GM12878 (cell line): ENCODE measurements around the gene C5orf46. TPM values are rescaled to one million over a fixed set of nuclear protein-coding genes. Genes with fewer than 3 reads are reported as not detected.

ENCODE experiments used
- ATAC-seq: fragments of 200-7000 bp; cut with Tn5 transposase; 3 replicates; pipeline ENCODE4 v1.9.1; 2020; ENCODE audit warnings: mild to moderate bottlenecking, moderate library complexity
- BruUV-seq: library from RNA; stranded (reverse); fragments of 400-500 nt; replicated peaks from 2 replicates; lab custom pipeline; 2021; lab: Mats Ljungman, UMichigan
- CTCF ChIA-PET: fragments of 300-600 bp; sonication (Branson Sonifier 250); formaldehyde crosslinking; extraction: SDS; loops from one replicate; lab custom pipeline; 2021; ENCODE audit warnings: inconsistent platforms; lab: Yijun Ruan, JAX
- POLR2A ChIA-PET: fragments of 350-600 bp; formaldehyde crosslinking; extraction: SDS; loops from one replicate; lab custom pipeline; 2021; ENCODE audit warnings: inconsistent platforms; lab: Charles Lee
- RAD21 ChIA-PET: fragments of 300-600 bp; sonication (Branson Sonifier 250); formaldehyde crosslinking; loops from one replicate; lab custom pipeline; 2023; ENCODE audit warnings: antibody characterized with exemption; ENCODE audit not compliant: unreplicated experiment; lab: Charles Lee
- SMC1A ChIA-PET: fragments of 300-600 bp; sonication (Branson Sonifier 250); formaldehyde crosslinking; loops from one replicate; lab custom pipeline; 2023; ENCODE audit not compliant: unreplicated experiment, uncharacterized antibody; lab: Charles Lee
- DNase-seq: peaks from one replicate; pipeline ENCODE4 v3.0.0-alpha.2; 2011; ENCODE audit warnings: low read depth, low spot score
- FAIRE-seq: peaks from 3 replicates; lab custom pipeline; 2011; peaks lifted over from hg19 to GRCh38; lab: Jason Lieb, UNC
- H2AFZ ChIP-seq: 2 replicates; pipeline ENCODE4 v1.6.0; 2011; ENCODE audit warnings: low read depth, low read length, control low read depth; ENCODE audit not compliant: control insufficient read depth
- H3K27ac ChIP-seq: 2 replicates; pipeline ENCODE4 v1.5.1; 2011; ENCODE audit warnings: control low read depth; ENCODE audit not compliant: control insufficient read depth, insufficient read depth
- H3K27me3 ChIP-seq, 2 experiments: replicated peaks in 1 of 2; 2 replicates each; pipeline versions ENCODE4 v1.6.0 to v1.6.1; 2011; ENCODE audit warnings: low read length in 1 of 2; ENCODE audit not compliant: control insufficient read depth in 2 of 2, insufficient read depth in 2 of 2
- H3K36me3 ChIP-seq, 2 experiments: 2 replicates each; pipeline ENCODE4 v1.5.1; 2011; ENCODE audit warnings: low read length in 1 of 2; ENCODE audit not compliant: control insufficient read depth in 2 of 2, insufficient read depth in 2 of 2
- H3K4me1 ChIP-seq: 2 replicates; pipeline ENCODE4 v1.6.1; 2011; ENCODE audit warnings: mild to moderate bottlenecking, low read length, moderate library complexity, mixed read lengths; ENCODE audit not compliant: control insufficient read depth, insufficient read depth
- H3K4me2 ChIP-seq: 2 replicates; pipeline ENCODE4 v1.6.0; 2011; ENCODE audit warnings: control low read depth; ENCODE audit not compliant: control insufficient read depth, insufficient read depth
- H3K4me3 ChIP-seq: fragments of 200-600 bp; sonication (generic); 2 replicates; pipeline ENCODE4 v1.5.1; 2016
- H3K79me2 ChIP-seq: 2 replicates; pipeline ENCODE4 v1.6.0; 2011; ENCODE audit warnings: low read length; ENCODE audit not compliant: control insufficient read depth, insufficient read depth
- H3K9ac ChIP-seq: 2 replicates; pipeline ENCODE4 v1.8.0; 2011; ENCODE audit warnings: low read length, control low read depth, mixed read lengths; ENCODE audit not compliant: control insufficient read depth, insufficient read depth
- H3K9me3 ChIP-seq: replicated peaks from 3 replicates; pipeline ENCODE4 v1.5.1; 2011; ENCODE audit warnings: mild to moderate bottlenecking, low read length; ENCODE audit not compliant: control insufficient read depth, insufficient read depth
- H4K20me1 ChIP-seq: 2 replicates; pipeline ENCODE4 v1.6.0; 2011; ENCODE audit not compliant: control insufficient read depth, insufficient read depth
- BMI1 ChIP-seq: fragments of 450-650 bp; IDR thresholded peaks from 2 replicates; pipeline ENCODE4 v1.6.1; 2016; ENCODE audit warnings: mild to moderate bottlenecking, moderate library complexity, borderline replicate concordance
- EED ChIP-seq: sonication (generic); IDR thresholded peaks from 2 replicates; pipeline ENCODE4 v1.6.1; 2016; ENCODE audit warnings: antibody characterized with exemption, low read depth
- JUNB ChIP-seq: IDR thresholded peaks from 2 replicates; pipeline ENCODE4 v1.6.1; 2016; ENCODE audit warnings: antibody characterized with exemption, mild to moderate bottlenecking
- TBL1XR1 ChIP-seq: IDR thresholded peaks from 2 replicates; pipeline ENCODE4 v1.6.1; 2012; ENCODE audit warnings: low read depth, low read length, improper control_type of control experiment
- YY1 ChIP-seq: IDR thresholded peaks from 2 replicates; pipeline ENCODE4 v1.6.1; 2011; ENCODE audit warnings: low read depth, mild to moderate bottlenecking, low read length
- WGBS: methylation state at CpG from one replicate; pipeline ENCODE4 v1.1.6; 2016; ENCODE audit warnings: low lambda C conversion rate; ENCODE audit not compliant: insufficient replicate concordance, insufficient coverage; ENCODE audit errors: missing lambda C conversion rate; 5-methylcytosine and 5-hydroxymethylcytosine counted together
- in situ Hi-C: fragments of 300-500 bp; cut with MboI; formaldehyde crosslinking; loops from 9 replicates; pipeline ENCODE4 v1.14.3; 2018; ENCODE audit warnings: mixed read lengths
- intact Hi-C: fragments of 100-400 bp; cut with micrococcal nuclease; formaldehyde crosslinking; loops from one replicate; pipeline ENCODE4 v1.14.2; 2022; ENCODE audit not compliant: unreplicated experiment
- polyA plus RNA-seq, 11 experiments: library from polyadenylated mRNA; depleted of rRNA in 4 of 11; unstranded in 6 of 11; stranded (reverse) in 5 of 11; fragments of >200 nt; fragmentation: Nextera tagmentation in 4 of 11; fragmentation: Illumina TruSeq in 1 of 11; extraction: Ambion mirVana in 4 of 11; extraction: Trizol in 1 of 11; gene quantifications; 1 replicate in 1 of 11; 2 replicates in 10 of 11; pipeline versions ENCODE4 v1.2.1 to v1.2.3, GENCODE V29; 2011 to 2016; ENCODE audit warnings: inconsistent platforms in 2 of 11, missing spikeins in 2 of 11, low read depth in 1 of 11
- total RNA-seq, 4 experiments: library from RNA; depleted of rRNA in 3 of 4; stranded (reverse); fragments of >200 nt in 3 of 4; fragmentation: Illumina TruSeq in 1 of 4; extraction: Trizol in 1 of 4; gene quantifications; 2 replicates each; pipeline versions ENCODE4 v1.2.1 to v1.2.3, GENCODE V29; 2013 to 2021
- TF ChIP-seq, protein P1 (sequence below): fragments of 450-650 bp; IDR thresholded peaks from 2 replicates; pipeline ENCODE4 v1.6.1; 2017; ENCODE audit warnings: mild to moderate bottlenecking, moderate library complexity
- TF ChIP-seq, protein P2 (sequence below): fragments of 150-350 bp; IDR thresholded peaks from 2 replicates; pipeline ENCODE4 v1.6.1; 2014; ENCODE audit warnings: mild to moderate bottlenecking, low read depth, low read length
- TF ChIP-seq, protein P3 (sequence below): IDR thresholded peaks from 2 replicates; pipeline ENCODE4 v1.6.1; 2011; ENCODE audit warnings: low read depth, mild to moderate bottlenecking, low read length, moderate library complexity, borderline replicate concordance; ENCODE audit errors: extremely low read depth

The C5orf46 gene
- total and polyA plus RNA-seq, 10 of the 15 experiments (the other 5 are each of a cell fraction or from before 2014, with no cell fraction given) = not detected

DNA sequence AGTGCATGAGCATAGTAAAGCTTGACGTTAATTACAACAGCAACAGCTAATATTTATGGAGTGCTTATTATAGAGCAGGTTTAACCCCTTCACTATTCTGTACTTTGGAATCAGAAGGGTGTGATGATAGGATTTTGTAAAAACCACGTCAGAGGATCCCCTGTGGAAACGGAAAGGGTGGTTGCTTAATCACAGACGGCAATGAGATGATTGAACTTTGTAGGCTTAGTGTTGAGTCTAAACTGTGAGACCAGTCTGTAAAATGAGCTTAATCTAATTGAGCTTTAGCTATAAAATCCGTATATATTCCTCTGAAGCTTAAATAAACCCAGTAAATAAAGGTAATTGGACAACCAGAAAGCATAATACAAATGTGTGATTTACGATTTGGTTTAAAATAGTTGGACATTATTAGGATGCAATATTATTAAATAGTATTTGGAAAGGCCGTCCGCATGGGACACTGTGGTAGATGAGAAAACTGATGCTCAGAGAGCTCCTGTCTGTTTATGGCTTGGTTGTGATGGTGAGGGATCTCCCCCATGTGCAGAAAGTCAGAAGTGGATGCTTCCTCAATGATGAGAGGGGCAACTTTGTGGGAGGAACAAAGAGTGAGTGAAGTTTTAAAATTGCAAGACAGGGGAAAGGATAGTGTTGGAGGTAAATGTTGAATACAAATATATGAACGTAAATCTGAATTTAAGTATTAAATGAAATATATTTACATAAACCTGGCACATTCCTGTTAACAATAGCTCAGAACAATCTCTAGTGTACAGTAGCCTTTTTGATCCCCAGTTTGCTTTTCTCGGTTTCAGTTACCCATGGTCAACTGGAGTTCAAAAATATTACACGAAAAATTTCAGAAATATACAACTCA lies 51.2 kb downstream of the C5orf46 start:
- no TSS peak for BruUV-seq
- FAIRE-seq = no peak
- ChIA-PET SMC1A (interaction anchor here (1.5 kb wide), 1 partner anchor 876 kb away, joined by 3 read pairs; no protein-coding TSS in a partner anchor), RAD21 (interaction anchor here (1.2 kb wide), 2 partner anchors 32 to 529 kb away, joined by 3 read pairs; no protein-coding TSS in a partner anchor), CTCF (interaction anchor here (1.4 to 2.8 kb wide), 2 partner anchors 10 to 876 kb away, joined by 5 to 7 read pairs; no protein-coding TSS in a partner anchor), POLR2A (no interaction called here)
- ATAC-seq = no peak
- TF ChIP-seq YY1 = no peak
- no peak for DNase-seq
- no peaks in the 10 kb centered on the region for H3K9me3 ChIP-seq
- WGBS = 24% methylated on average over 11 of the region's 11 CpGs
- no peaks in the 10 kb centered on the region for H3K79me2 ChIP-seq
- H3K36me3 ChIP-seq = no peaks in the 10 kb centered on the region
- no peak overlapping the region for H3K27ac ChIP-seq
- no peak overlapping the region for H3K4me3 ChIP-seq
- no peak overlapping the region for H2AFZ ChIP-seq
- no peak overlapping the region for H3K9ac ChIP-seq
- H3K4me2 ChIP-seq = no peak overlapping the region
- H3K27me3 ChIP-seq = no peaks in the 10 kb centered on the region; a peak in 2 of 4 replicates
- H4K20me1 ChIP-seq = no peaks in the 10 kb centered on the region
- intact Hi-C loops (no loop called here), in situ Hi-C loops (no loop called here)
- no peaks in the 10 kb centered on the region for H3K4me1 ChIP-seq

DNA sequence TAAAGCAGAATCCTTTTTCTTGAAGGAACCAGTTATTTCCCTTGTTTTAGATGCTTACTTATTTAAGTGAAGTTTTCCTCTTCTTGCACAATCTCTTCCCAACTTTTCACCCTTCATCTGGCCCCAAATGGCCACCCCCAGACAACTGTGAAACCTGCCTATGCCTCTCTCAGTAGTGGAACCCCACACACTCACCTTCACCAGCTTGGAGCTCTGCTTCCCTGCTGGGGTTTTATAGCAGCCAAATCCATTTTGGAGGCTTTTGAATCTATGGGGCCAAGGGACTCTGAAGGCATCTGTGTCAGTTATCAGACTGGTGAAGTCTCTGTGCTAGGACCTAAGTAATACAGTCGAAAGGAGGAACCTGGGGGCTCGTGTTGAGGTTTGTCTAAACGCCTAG lies 52.0 kb downstream of the C5orf46 start:
- no peaks in the 10 kb centered on the region for H4K20me1 ChIP-seq
- H3K4me2 ChIP-seq = no peak overlapping the region
- no TSS peak for BruUV-seq
- H2AFZ ChIP-seq = no peak overlapping the region
- no peak for ATAC-seq
- FAIRE-seq = no peak
- no peaks in the 10 kb centered on the region for H3K36me3 ChIP-seq
- no peak for DNase-seq
- WGBS = 0% methylated on average over 3 of the region's 3 CpGs
- RAD21 ChIA-PET = interaction anchor here (1.2 kb wide), 2 partner anchors 32 to 530 kb away, joined by 3 read pairs; no protein-coding TSS in a partner anchor
- no peak overlapping the region for H3K4me3 ChIP-seq
- CTCF ChIA-PET = interaction anchor here (1.4 to 2.8 kb wide), 2 partner anchors 9 to 877 kb away, joined by 5 to 7 read pairs; no protein-coding TSS in a partner anchor
- TF ChIP-seq EED (no peak), TBL1XR1 (no peak), JUNB (no peak), BMI1 (no peak)
- TF ChIP-seq, protein P1, sequence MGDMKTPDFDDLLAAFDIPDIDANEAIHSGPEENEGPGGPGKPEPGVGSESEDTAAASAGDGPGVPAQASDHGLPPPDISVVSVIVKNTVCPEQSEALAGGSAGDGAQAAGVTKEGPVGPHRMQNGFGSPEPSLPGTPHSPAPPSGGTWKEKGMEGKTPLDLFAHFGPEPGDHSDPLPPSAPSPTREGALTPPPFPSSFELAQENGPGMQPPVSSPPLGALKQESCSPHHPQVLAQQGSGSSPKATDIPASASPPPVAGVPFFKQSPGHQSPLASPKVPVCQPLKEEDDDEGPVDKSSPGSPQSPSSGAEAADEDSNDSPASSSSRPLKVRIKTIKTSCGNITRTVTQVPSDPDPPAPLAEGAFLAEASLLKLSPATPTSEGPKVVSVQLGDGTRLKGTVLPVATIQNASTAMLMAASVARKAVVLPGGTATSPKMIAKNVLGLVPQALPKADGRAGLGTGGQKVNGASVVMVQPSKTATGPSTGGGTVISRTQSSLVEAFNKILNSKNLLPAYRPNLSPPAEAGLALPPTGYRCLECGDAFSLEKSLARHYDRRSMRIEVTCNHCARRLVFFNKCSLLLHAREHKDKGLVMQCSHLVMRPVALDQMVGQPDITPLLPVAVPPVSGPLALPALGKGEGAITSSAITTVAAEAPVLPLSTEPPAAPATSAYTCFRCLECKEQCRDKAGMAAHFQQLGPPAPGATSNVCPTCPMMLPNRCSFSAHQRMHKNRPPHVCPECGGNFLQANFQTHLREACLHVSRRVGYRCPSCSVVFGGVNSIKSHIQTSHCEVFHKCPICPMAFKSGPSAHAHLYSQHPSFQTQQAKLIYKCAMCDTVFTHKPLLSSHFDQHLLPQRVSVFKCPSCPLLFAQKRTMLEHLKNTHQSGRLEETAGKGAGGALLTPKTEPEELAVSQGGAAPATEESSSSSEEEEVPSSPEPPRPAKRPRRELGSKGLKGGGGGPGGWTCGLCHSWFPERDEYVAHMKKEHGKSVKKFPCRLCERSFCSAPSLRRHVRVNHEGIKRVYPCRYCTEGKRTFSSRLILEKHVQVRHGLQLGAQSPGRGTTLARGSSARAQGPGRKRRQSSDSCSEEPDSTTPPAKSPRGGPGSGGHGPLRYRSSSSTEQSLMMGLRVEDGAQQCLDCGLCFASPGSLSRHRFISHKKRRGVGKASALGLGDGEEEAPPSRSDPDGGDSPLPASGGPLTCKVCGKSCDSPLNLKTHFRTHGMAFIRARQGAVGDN = no peak
- TF ChIP-seq, protein P2, sequence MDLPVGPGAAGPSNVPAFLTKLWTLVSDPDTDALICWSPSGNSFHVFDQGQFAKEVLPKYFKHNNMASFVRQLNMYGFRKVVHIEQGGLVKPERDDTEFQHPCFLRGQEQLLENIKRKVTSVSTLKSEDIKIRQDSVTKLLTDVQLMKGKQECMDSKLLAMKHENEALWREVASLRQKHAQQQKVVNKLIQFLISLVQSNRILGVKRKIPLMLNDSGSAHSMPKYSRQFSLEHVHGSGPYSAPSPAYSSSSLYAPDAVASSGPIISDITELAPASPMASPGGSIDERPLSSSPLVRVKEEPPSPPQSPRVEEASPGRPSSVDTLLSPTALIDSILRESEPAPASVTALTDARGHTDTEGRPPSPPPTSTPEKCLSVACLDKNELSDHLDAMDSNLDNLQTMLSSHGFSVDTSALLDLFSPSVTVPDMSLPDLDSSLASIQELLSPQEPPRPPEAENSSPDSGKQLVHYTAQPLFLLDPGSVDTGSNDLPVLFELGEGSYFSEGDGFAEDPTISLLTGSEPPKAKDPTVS = no peak
- TF ChIP-seq, protein P3, sequence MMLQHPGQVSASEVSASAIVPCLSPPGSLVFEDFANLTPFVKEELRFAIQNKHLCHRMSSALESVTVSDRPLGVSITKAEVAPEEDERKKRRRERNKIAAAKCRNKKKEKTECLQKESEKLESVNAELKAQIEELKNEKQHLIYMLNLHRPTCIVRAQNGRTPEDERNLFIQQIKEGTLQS = no peak
- SMC1A ChIA-PET = no interaction called here
- intact Hi-C loops (no loop called here), in situ Hi-C loops (no loop called here)
- H3K9ac ChIP-seq = no peak overlapping the region
- POLR2A ChIA-PET = no interaction called here
- H3K79me2 ChIP-seq = no peaks in the 10 kb centered on the region
- H3K9me3 ChIP-seq = no peaks in the 10 kb centered on the region
- no peaks in the 10 kb centered on the region for H3K4me1 ChIP-seq
- no peak overlapping the region for H3K27ac ChIP-seq
- H3K27me3 ChIP-seq = no peaks in the 10 kb centered on the region; a peak in 2 of 4 replicates
